GM13976 (cell line): ENCODE data around the gene SLC9A5.

Experiments
- DNase-seq: peaks from one replicate; pipeline ENCODE4 v3.0.0; 2012; ENCODE audit warnings: low spot score
- CTCF ChIP-seq: IDR thresholded peaks from 2 replicates; pipeline ENCODE4 v1.5.1; 2012; ENCODE audit warnings: borderline replicate concordance, mild to moderate bottlenecking; ENCODE audit not compliant: insufficient read depth; ENCODE audit errors: extremely low read depth, missing control alignments, control extremely low read depth
- in situ Hi-C: fragments of 300-500 bp; cut with MboI; formaldehyde crosslinking; loops from one replicate; pipeline ENCODE4 v1.12.0; 2022; ENCODE audit warnings: low sequenced_read_pairs, mixed read lengths, inconsistent platforms; ENCODE audit not compliant: unreplicated experiment

Gene SLC9A5

GRCh38 chr16:67281536-67282446 is 33.0 kb downstream of the SLC9A5 start:
- in situ Hi-C loops = no loop called here
- TF ChIP-seq CTCF = no peak
- DNase-seq = no peak

- no peak for TF ChIP-seq CTCF
- in situ Hi-C loops = no loop called here
- DNase-seq = no peak
These were observed 33.6 kb downstream of the SLC9A5 start for GRCh38 chr16:67282447-67282805.

GRCh38 chr16:67283039-67283825 is 34.5 kb downstream of the SLC9A5 start:
- no peak for DNase-seq
- in situ Hi-C loops = no loop called here

GRCh38 chr16:67283826-67284555 is 35.2 kb downstream of the SLC9A5 start:
- no peak for DNase-seq
- no peak for TF ChIP-seq CTCF
- in situ Hi-C loops = no loop called here

More at GRCh38 chr16:67283039-67283825, 34.5 kb downstream of the SLC9A5 start:
- TF ChIP-seq CTCF = no peak

- TF ChIP-seq CTCF = no peak
- DNase-seq = no peak
- in situ Hi-C loops = no loop called here
These were observed 36.2 kb downstream of the SLC9A5 start for GRCh38 chr16:67284699-67285646.
